K562 (cell line): ENCODE measurements around the gene NEDD9. TPM values are rescaled to one million over a fixed set of nuclear protein-coding genes. Genes with fewer than 3 reads are reported as not detected.

Source experiments
- ATAC-seq: fragments of 200-7000 bp; cut with Tn5 transposase; 3 replicates; pipeline ENCODE4 v1.9.1; 2020; ENCODE audit warnings: moderate library complexity
- BruUV-seq: library from RNA; stranded (reverse); fragments of 400-500 nt; replicated peaks from 2 replicates; lab custom pipeline; 2021; lab: Mats Ljungman, UMichigan
- CTCF ChIA-PET: fragments of 300-600 bp; formaldehyde crosslinking; extraction: SDS; loops from one replicate; lab custom pipeline; 2021; ENCODE audit warnings: low intra/inter-chr PET ratio; lab: Yijun Ruan, JAX
- POLR2A ChIA-PET: fragments of 300-600, 350-650 bp; sonication (Branson Sonifier 250); formaldehyde crosslinking; extraction: SDS; loops from one replicate; lab custom pipeline; 2021; ENCODE audit warnings: antibody characterized with exemption, inconsistent platforms; lab: Yijun Ruan, JAX
- DNase-seq, 4 experiments: peaks; one replicate each; pipeline versions ENCODE4 v3.0.0 to v3.0.0-alpha.2; 2011 to 2018; ENCODE audit warnings: low spot score in 3 of 4, mixed read lengths in 3 of 4; ENCODE audit errors: extremely low read depth in 1 of 4
- FAIRE-seq: peaks from 2 replicates; lab custom pipeline; 2011; peaks lifted over from hg19 to GRCh38; lab: Jason Lieb, UNC
- H2AFZ ChIP-seq: 2 replicates; pipeline ENCODE4 v1.6.0; 2011; ENCODE audit warnings: low read depth, low read length, control low read depth, inconsistent platforms
- H3K27ac ChIP-seq: fragments of 200-600 bp; 3 replicates; pipeline ENCODE4 v1.8.0; 2011; ENCODE audit warnings: low read depth, mild to moderate bottlenecking, control low read depth, inconsistent platforms, low read length, moderate library complexity, mixed read lengths; ENCODE audit errors: extremely low read depth
- H3K27me3 ChIP-seq, 2 experiments: fragments of 300-600 bp in 1 of 2; 2 replicates in 1 of 2; 3 replicates in 1 of 2; pipeline versions ENCODE4 v1.6.0 to v1.8.0; 2011; ENCODE audit warnings: inconsistent platforms in 2 of 2, low read length in 2 of 2, mild to moderate bottlenecking in 1 of 2, mixed read lengths in 1 of 2, moderate library complexity in 1 of 2; ENCODE audit not compliant: control insufficient read depth in 2 of 2, insufficient read depth in 2 of 2
- H3K36me3 ChIP-seq: fragments of 300-600 bp; 3 replicates; pipeline ENCODE4 v1.8.0; 2011; ENCODE audit warnings: mild to moderate bottlenecking, low read length, inconsistent platforms; ENCODE audit not compliant: control insufficient read depth, insufficient read depth
- H3K4me1 ChIP-seq, 2 experiments: fragments of 200-600 bp in 1 of 2; replicated peaks in 1 of 2; 2 replicates in 1 of 2; 3 replicates in 1 of 2; pipeline versions ENCODE4 v1.5.1 to v1.8.0; 2011; ENCODE audit warnings: inconsistent platforms in 2 of 2, low read length in 2 of 2, mild to moderate bottlenecking in 1 of 2, mixed read lengths in 1 of 2, moderate library complexity in 1 of 2; ENCODE audit not compliant: control insufficient read depth in 2 of 2, insufficient read depth in 2 of 2
- H3K4me2 ChIP-seq: 2 replicates; pipeline ENCODE4 v1.6.1; 2011; ENCODE audit warnings: low read length, control low read depth, inconsistent platforms, mixed read lengths; ENCODE audit not compliant: insufficient read depth
- H3K4me3 ChIP-seq: fragments of 200-600 bp; sonication (generic), shearing (Covaris generic); 2 replicates; pipeline ENCODE4 v1.5.1; 2016; ENCODE audit warnings: control low read depth, inconsistent platforms
- H3K79me2 ChIP-seq: fragments of 200-600 bp; 3 replicates; pipeline ENCODE4 v1.8.0; 2011; ENCODE audit warnings: low read length, inconsistent platforms; ENCODE audit not compliant: control insufficient read depth, insufficient read depth
- H3K9ac ChIP-seq, 2 experiments: 2 replicates each; pipeline versions ENCODE4 v1.6.0 to v1.6.1; 2011; ENCODE audit warnings: low read depth in 2 of 2, low read length in 2 of 2, control low read depth in 1 of 2, inconsistent platforms in 1 of 2, mild to moderate bottlenecking in 1 of 2, mixed read lengths in 1 of 2; ENCODE audit not compliant: insufficient read depth in 1 of 2
- H3K9me1 ChIP-seq: one replicate; pipeline ENCODE4 v1.6.0; 2011; ENCODE audit warnings: inconsistent platforms, mild to moderate bottlenecking, low read length, moderate library complexity; ENCODE audit not compliant: control insufficient read depth, insufficient read depth
- H3K9me3 ChIP-seq: replicated peaks from 2 replicates; pipeline ENCODE4 v1.5.1; 2011; ENCODE audit warnings: low read depth, low read length, inconsistent platforms; ENCODE audit not compliant: control insufficient read depth, insufficient read depth
- H4K20me1 ChIP-seq: replicated peaks from 2 replicates; pipeline ENCODE4 v1.6.1; 2011; ENCODE audit warnings: low read length, inconsistent platforms, mixed read lengths; ENCODE audit not compliant: control insufficient read depth, insufficient read depth
- BACH1 ChIP-seq: fragments of 200-800 bp; sonication (Bioruptor generic); IDR thresholded peaks from 2 replicates; pipeline ENCODE4 v1.6.1; 2016; ENCODE audit warnings: missing genetic modification characterization, missing compliant biosample characterization
- BRD4 ChIP-seq: fragments of 200-600 bp; sonication (generic); IDR thresholded peaks from 2 replicates; pipeline ENCODE4 v1.6.1; 2017; ENCODE audit warnings: inconsistent platforms
- E2F3 ChIP-seq: fragments of 250-450 bp; sonication (Bioruptor Pico); IDR thresholded peaks from 2 replicates; pipeline ENCODE4 v1.4.0; 2020; ENCODE audit warnings: mild to moderate bottlenecking
- E2F6 ChIP-seq, 2 experiments: IDR thresholded peaks; 2 replicates each; pipeline ENCODE4 v1.6.1; 2011; ENCODE audit warnings: borderline replicate concordance in 1 of 2, control low read depth in 1 of 2, low read depth in 1 of 2, low read length in 1 of 2, mild to moderate bottlenecking in 1 of 2, mixed read lengths in 1 of 2, moderate library complexity in 1 of 2; ENCODE audit not compliant: insufficient read depth in 1 of 2, insufficient read length in 1 of 2, poor library complexity in 1 of 2, severe bottlenecking in 1 of 2; ENCODE audit errors: extremely low read depth in 1 of 2
- GATAD2A ChIP-seq: fragments of 450-650 bp; IDR thresholded peaks from 2 replicates; pipeline ENCODE4 v1.6.1; 2017
- L3MBTL2 ChIP-seq: fragments of 450-650 bp; IDR thresholded peaks from 2 replicates; pipeline ENCODE4 v1.6.1; 2016; ENCODE audit warnings: mild to moderate bottlenecking, moderate library complexity
- NCOA2 ChIP-seq, 2 experiments: fragments of 450-650 bp; IDR thresholded peaks; 2 replicates each; pipeline ENCODE4 v1.6.1; 2018; ENCODE audit warnings: mild to moderate bottlenecking in 2 of 2, moderate library complexity in 1 of 2; ENCODE audit not compliant: partially characterized antibody in 2 of 2
- RAD21 ChIP-seq, 2 experiments: fragments of 250-450 bp in 1 of 2; fragments of 450-650 bp in 1 of 2; sonication (Bioruptor Pico) in 1 of 2; formaldehyde crosslinking in 1 of 2; IDR thresholded peaks in 1 of 2; conservative IDR thresholded peaks in 1 of 2; 2 replicates each; pipeline versions ENCODE4 v1.4.0 to v1.8.0; 2020 to 2022; ENCODE audit warnings: mild to moderate bottlenecking in 2 of 2, moderate library complexity in 1 of 2
- RB1 ChIP-seq: fragments of 450-650 bp; IDR thresholded peaks from 2 replicates; pipeline ENCODE4 v1.6.1; 2017; ENCODE audit warnings: low read depth, mild to moderate bottlenecking
- RBM22 ChIP-seq: fragments of 200-400 bp; formaldehyde crosslinking; IDR thresholded peaks from 2 replicates; pipeline ENCODE4 v1.6.1; 2018; ENCODE audit warnings: low read length, low read depth; ENCODE audit not compliant: poor library complexity, severe bottlenecking
- SMC3 ChIP-seq: conservative IDR thresholded peaks from 2 replicates; pipeline ENCODE4 v1.6.1; 2011; ENCODE audit warnings: low read depth, low read length, improper control_type of control experiment; ENCODE audit not compliant: insufficient read depth
- SRSF7 ChIP-seq: fragments of 200-400 bp; formaldehyde crosslinking; optimal IDR thresholded peaks from 2 replicates; pipeline ENCODE3; 2017; ENCODE audit warnings: mild to moderate bottlenecking, low read depth, low read length
- ZNF165 ChIP-seq: fragments of 250-450 bp; sonication (Bioruptor Pico); IDR thresholded peaks from 2 replicates; pipeline ENCODE4 v1.4.0; 2020; ENCODE audit warnings: borderline replicate concordance
- ZNF24 ChIP-seq: fragments of 450-650 bp; IDR thresholded peaks from 2 replicates; pipeline ENCODE4 v1.6.1; 2016
- WGBS: fragments of 100-300 bp; shearing (Covaris generic); methylation state at CpG from one replicate; pipeline ENCODE4 v1.1.6; 2016; ENCODE audit warnings: low coverage, mixed read lengths; ENCODE audit not compliant: insufficient coverage; ENCODE audit errors: missing lambda C conversion rate; 5-methylcytosine and 5-hydroxymethylcytosine counted together
- in situ Hi-C: fragments of 300-500 bp; cut with MboI; formaldehyde crosslinking; loops from 4 replicates; pipeline ENCODE4 v1.15.0; 2018; ENCODE audit warnings: inconsistent platforms, mixed read lengths
- intact Hi-C: fragments of 100-400 bp; cut with micrococcal nuclease; formaldehyde crosslinking; loops from 2 replicates; pipeline ENCODE4 v1.14.2; 2022
- polyA plus RNA-seq, 8 experiments: library from polyadenylated mRNA; depleted of rRNA in 4 of 8; stranded (reverse) in 5 of 8; unstranded in 3 of 8; fragments of >200 nt; fragmentation: Nextera tagmentation in 2 of 8; fragmentation: Illumina TruSeq in 1 of 8; extraction: Ambion mirVana in 2 of 8; extraction: Trizol in 1 of 8; gene quantifications; 2 replicates each; pipeline versions ENCODE4 v1.2.1 to v1.2.3, GENCODE V29; 2011 to 2014; ENCODE audit warnings: inconsistent platforms in 1 of 8, missing spikeins in 1 of 8
- total RNA-seq, 7 experiments: library from RNA; depleted of rRNA in 6 of 7; stranded (reverse); fragments of >200 nt in 6 of 7; fragmentation: Illumina TruSeq in 2 of 7; extraction: Trizol in 2 of 7; gene quantifications; 2 replicates each; pipeline versions ENCODE4 v1.2.1 to v1.2.3, GENCODE V29; 2011 to 2021; ENCODE audit warnings: low replicate concordance in 1 of 7
- TF ChIP-seq, protein P1 (sequence below): sonication (generic); formaldehyde crosslinking; IDR thresholded peaks from 2 replicates; pipeline ENCODE4 v1.5.0; 2020; ENCODE audit warnings: missing genetic modification reagents
- TF ChIP-seq, protein P2 (sequence below), 3 experiments: IDR thresholded peaks in 2 of 3; conservative IDR thresholded peaks in 1 of 3; 2 replicates each; pipeline ENCODE4 v1.5.1; 2011 to 2012; ENCODE audit warnings: low read length in 3 of 3, mild to moderate bottlenecking in 3 of 3, control low read depth in 2 of 3, improper control_type of control experiment in 1 of 3, inconsistent platforms in 1 of 3, low read depth in 1 of 3, mixed read lengths in 1 of 3, moderate library complexity in 1 of 3; ENCODE audit not compliant: insufficient read depth in 2 of 3

The NEDD9 gene
- total and polyA plus RNA-seq, 9 of the 15 experiments (the other 6 are each of a cell fraction or from before 2014, with no cell fraction given) = 0.04 to 0.18 (median 0.15) TPM; not detected in 6

DNA sequence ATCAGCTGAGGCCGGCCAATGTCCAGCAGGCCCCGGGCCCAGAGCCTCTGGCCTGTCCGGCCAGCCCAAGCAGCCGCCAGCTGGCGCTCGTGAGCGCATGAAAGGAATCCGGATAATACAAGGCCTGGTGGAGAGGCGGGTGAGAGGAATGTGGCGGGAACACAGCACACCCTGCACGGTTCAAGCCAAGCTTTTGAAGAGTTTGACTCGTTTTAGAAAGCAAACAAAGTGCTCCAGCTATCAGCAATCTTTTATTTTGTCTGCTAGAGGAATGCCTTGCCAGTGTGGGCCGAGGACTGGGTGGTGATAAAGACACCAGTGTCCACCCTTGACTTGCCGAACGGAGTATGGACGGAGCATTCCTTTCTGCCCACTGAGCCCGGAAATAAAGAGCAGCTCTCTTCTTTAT lies 9.3 kb upstream of the NEDD9 start:
- peak; percentile 99 for ATAC-seq
- DNase-seq = peak; percentile 32 to 62 (median 46)
- no peaks in the 10 kb centered on the region for H3K36me3 ChIP-seq
- ChIA-PET POLR2A (interaction anchor here (0.6 to 1.6 kb wide), 3 partner anchors 9 to 949 kb away, joined by 3 to 4 read pairs (median 4); partner anchors contain the start of gene NEDD9), CTCF (no interaction called here)
- H3K27me3 ChIP-seq = peaks cover 12 to 36% of the 10 kb centered on the region in 2 experiments; a peak in 4 of 5 replicates
- no peaks in the 10 kb centered on the region for H3K4me1 ChIP-seq
- in situ Hi-C loops = no loop called here
- no peaks in the 10 kb centered on the region for H3K9me3 ChIP-seq
- no peaks in the 10 kb centered on the region for H3K9me1 ChIP-seq
- H3K4me2 ChIP-seq = no peak overlapping the region
- no peak overlapping the region for H3K4me3 ChIP-seq
- no peak overlapping the region for H3K27ac ChIP-seq
- H4K20me1 ChIP-seq = no peaks in the 10 kb centered on the region
- no TSS peak for BruUV-seq
- no peak overlapping the region for H3K9ac ChIP-seq
- 6% methylated on average over 17 of the region's 17 CpGs for WGBS
- no peak for FAIRE-seq
- intact Hi-C loops = loop anchor here (1.0 to 5.0 kb wide), 2 partner anchors 255 to 336 kb away; no protein-coding TSS in a partner anchor
- no peak overlapping the region for H2AFZ ChIP-seq
- no peaks in the 10 kb centered on the region for H3K79me2 ChIP-seq
- TF ChIP-seq ZNF24 (no peak), GATAD2A (no peak), RAD21 (CRISPR knock-in tag; conservative IDR thresholded peaks at IDR 0.05 in 1 of 2, IDR thresholded peaks at IDR 0.05 in 1 of 2) (peak; percentile 75 to 86), BACH1 (no peak), E2F3 (CRISPR knock-in tag) (peak; percentile 52; the same call in 1 of the 2 replicates), L3MBTL2 (peak; percentile 32; the same call in 1 of the 2 replicates), NCOA2 (IDR thresholded peaks at IDR 0.05; ENCODE audit: partially characterized antibody in 2 of 2) (no peak), E2F6 (IDR thresholded peaks at IDR 0.05; ENCODE audit: borderline replicate concordance in 1 of 2, extremely low read depth in 1 of 2, insufficient read depth in 1 of 2, insufficient read length in 1 of 2, low read depth in 1 of 2, low read length in 1 of 2, poor library complexity in 1 of 2, severe bottlenecking in 1 of 2) (peak in 1 of 2 experiments; percentile 52), RBM22 (no peak), SRSF7 (no peak), ZNF165 (CRISPR knock-in tag) (no peak), BRD4 (no peak), RB1 (peak; percentile 56; the same call in 1 of the 2 replicates), SMC3 (peak; percentile 43; the same call in 1 of the 2 replicates)
- TF ChIP-seq, protein P1, sequence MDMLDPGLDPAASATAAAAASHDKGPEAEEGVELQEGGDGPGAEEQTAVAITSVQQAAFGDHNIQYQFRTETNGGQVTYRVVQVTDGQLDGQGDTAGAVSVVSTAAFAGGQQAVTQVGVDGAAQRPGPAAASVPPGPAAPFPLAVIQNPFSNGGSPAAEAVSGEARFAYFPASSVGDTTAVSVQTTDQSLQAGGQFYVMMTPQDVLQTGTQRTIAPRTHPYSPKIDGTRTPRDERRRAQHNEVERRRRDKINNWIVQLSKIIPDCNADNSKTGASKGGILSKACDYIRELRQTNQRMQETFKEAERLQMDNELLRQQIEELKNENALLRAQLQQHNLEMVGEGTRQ (CRISPR knock-in tag) = no peak
- TF ChIP-seq, protein P2, sequence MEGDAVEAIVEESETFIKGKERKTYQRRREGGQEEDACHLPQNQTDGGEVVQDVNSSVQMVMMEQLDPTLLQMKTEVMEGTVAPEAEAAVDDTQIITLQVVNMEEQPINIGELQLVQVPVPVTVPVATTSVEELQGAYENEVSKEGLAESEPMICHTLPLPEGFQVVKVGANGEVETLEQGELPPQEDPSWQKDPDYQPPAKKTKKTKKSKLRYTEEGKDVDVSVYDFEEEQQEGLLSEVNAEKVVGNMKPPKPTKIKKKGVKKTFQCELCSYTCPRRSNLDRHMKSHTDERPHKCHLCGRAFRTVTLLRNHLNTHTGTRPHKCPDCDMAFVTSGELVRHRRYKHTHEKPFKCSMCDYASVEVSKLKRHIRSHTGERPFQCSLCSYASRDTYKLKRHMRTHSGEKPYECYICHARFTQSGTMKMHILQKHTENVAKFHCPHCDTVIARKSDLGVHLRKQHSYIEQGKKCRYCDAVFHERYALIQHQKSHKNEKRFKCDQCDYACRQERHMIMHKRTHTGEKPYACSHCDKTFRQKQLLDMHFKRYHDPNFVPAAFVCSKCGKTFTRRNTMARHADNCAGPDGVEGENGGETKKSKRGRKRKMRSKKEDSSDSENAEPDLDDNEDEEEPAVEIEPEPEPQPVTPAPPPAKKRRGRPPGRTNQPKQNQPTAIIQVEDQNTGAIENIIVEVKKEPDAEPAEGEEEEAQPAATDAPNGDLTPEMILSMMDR (IDR thresholded peaks at IDR 0.05 in 2 of 3, conservative IDR thresholded peaks at IDR 0.05 in 1 of 3; ENCODE audit: insufficient read depth in 2 of 3, low read depth in 1 of 3, low read length in 3 of 3) = peak; percentile 83 to 90 (median 88)
